ENCODE measurements around the gene DACT3.

DNA sequence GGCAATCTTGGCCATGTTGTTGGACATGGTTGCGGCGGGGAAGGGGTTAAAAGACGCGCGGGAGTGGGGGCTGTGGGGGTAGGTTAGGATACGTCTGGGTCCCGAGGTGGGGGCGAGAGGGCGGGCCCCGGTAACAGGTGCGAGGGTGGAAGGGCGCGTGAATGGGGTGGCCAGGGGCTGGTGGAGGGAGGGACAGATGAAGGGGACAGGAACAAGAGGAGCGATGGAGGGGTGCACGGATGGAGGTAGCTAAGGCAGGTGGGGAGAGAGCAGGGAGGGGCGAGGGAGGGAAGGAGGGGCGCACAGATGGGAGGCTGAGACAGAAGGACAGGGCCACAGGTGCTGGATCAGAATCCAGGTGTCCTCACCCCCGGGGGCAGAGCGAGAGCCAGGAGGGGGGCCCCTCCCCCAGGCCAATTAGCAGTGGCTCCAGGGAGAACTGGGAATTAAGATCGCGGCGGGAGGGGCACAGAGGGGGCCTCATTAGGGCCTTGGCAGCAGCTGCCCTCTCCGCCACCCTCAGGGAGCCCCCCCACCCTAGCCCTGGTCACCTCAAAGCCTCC is 26.2 kb downstream of the DACT3 start:
- TF ChIP-seq, protein P1, sequence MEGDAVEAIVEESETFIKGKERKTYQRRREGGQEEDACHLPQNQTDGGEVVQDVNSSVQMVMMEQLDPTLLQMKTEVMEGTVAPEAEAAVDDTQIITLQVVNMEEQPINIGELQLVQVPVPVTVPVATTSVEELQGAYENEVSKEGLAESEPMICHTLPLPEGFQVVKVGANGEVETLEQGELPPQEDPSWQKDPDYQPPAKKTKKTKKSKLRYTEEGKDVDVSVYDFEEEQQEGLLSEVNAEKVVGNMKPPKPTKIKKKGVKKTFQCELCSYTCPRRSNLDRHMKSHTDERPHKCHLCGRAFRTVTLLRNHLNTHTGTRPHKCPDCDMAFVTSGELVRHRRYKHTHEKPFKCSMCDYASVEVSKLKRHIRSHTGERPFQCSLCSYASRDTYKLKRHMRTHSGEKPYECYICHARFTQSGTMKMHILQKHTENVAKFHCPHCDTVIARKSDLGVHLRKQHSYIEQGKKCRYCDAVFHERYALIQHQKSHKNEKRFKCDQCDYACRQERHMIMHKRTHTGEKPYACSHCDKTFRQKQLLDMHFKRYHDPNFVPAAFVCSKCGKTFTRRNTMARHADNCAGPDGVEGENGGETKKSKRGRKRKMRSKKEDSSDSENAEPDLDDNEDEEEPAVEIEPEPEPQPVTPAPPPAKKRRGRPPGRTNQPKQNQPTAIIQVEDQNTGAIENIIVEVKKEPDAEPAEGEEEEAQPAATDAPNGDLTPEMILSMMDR (conservative IDR thresholded peaks at IDR 0.05; ENCODE audit: low read depth, low read length): no peak
- TF ChIP-seq CEBPB (IDR thresholded peaks at IDR 0.05; ENCODE audit: low read depth, low read length): no peak
- no peak for TF ChIP-seq POLR2A (IDR thresholded peaks at IDR 0.05; ENCODE audit: low read depth, low read length)
- no peak for TF ChIP-seq CHD1 (IDR thresholded peaks at IDR 0.05; ENCODE audit: low read depth, low read length)
- TF ChIP-seq, protein P2, sequence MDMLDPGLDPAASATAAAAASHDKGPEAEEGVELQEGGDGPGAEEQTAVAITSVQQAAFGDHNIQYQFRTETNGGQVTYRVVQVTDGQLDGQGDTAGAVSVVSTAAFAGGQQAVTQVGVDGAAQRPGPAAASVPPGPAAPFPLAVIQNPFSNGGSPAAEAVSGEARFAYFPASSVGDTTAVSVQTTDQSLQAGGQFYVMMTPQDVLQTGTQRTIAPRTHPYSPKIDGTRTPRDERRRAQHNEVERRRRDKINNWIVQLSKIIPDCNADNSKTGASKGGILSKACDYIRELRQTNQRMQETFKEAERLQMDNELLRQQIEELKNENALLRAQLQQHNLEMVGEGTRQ (IDR thresholded peaks at IDR 0.05; ENCODE audit: low read depth, low read length): no peak
- no peak for TF ChIP-seq MXI1 (IDR thresholded peaks at IDR 0.05; ENCODE audit: borderline replicate concordance, low read depth, low read length)
- TF ChIP-seq MAZ (IDR thresholded peaks at IDR 0.05; ENCODE audit: borderline replicate concordance, low read depth, low read length): no peak
- no peak for TF ChIP-seq SMC3 (IDR thresholded peaks at IDR 0.05; ENCODE audit: low read depth, low read length)
- no peak for TF ChIP-seq RAD21 (IDR thresholded peaks at IDR 0.05; ENCODE audit: low read length)
- no peak for TF ChIP-seq RCOR1 (IDR thresholded peaks at IDR 0.05; ENCODE audit: insufficient replicate concordance, low read length)
